Measurements from ENCODE around the gene RCN2.
"Not testable (repeated sequence)": the region's sequence is repeated elsewhere in the genome, so short reads cannot be mapped to it uniquely, and the experiment has no call there.

- TF ChIP-seq CTCF (IDR thresholded peaks at IDR 0.05; ENCODE audit: borderline replicate concordance, extremely low read depth, low read length, poor library complexity, severe bottlenecking); EZH2 (IDR thresholded peaks at IDR 0.05; ENCODE audit: borderline replicate concordance, low read depth, low read length, severe bottlenecking): not testable (repeated sequence)
These were observed 31.6 kb upstream of the RCN2 start for GRCh38 chr15:76899931-76900310.
